ENCODE data around the gene COL21A1. TPM values are rescaled to one million over a fixed set of nuclear protein-coding genes. Genes with fewer than 3 reads are reported as not detected.

The COL21A1 gene
- total and polyA plus RNA-seq, 2 of the 13 experiments (the other 11 are each of a cell fraction or from before 2014, with no cell fraction given): 0.13 TPM; not detected in 1

DNA sequence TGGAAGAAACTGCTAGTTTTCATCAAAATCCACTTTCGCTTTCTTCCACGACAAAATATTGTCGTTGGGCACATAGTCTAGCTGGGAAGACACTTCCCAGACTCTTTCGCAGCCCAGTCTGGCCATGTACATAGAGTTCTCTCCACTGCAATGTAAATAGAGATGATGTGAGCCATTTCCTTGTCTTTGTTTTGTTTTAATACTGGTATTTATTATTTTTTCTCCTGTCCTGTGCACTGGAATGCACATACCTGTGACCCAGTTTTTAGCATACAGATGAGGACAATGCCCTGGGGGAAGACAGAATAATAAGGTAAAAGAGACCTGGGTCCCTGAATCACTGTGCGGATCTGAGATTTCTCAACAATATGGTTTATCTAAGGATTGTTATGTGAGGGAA lies 222.4 kb downstream of the COL21A1 start (continued):
- TF ChIP-seq SIX1 (CRISPR knock-in tag; IDR thresholded peaks at IDR 0.05; ENCODE audit: borderline replicate concordance): no peak
- TF ChIP-seq POGK (CRISPR knock-in tag; conservative IDR thresholded peaks at IDR 0.05): no peak
- no peak for TF ChIP-seq RORA (CRISPR knock-in tag; IDR thresholded peaks at IDR 0.05)
- TF ChIP-seq, protein P1, sequence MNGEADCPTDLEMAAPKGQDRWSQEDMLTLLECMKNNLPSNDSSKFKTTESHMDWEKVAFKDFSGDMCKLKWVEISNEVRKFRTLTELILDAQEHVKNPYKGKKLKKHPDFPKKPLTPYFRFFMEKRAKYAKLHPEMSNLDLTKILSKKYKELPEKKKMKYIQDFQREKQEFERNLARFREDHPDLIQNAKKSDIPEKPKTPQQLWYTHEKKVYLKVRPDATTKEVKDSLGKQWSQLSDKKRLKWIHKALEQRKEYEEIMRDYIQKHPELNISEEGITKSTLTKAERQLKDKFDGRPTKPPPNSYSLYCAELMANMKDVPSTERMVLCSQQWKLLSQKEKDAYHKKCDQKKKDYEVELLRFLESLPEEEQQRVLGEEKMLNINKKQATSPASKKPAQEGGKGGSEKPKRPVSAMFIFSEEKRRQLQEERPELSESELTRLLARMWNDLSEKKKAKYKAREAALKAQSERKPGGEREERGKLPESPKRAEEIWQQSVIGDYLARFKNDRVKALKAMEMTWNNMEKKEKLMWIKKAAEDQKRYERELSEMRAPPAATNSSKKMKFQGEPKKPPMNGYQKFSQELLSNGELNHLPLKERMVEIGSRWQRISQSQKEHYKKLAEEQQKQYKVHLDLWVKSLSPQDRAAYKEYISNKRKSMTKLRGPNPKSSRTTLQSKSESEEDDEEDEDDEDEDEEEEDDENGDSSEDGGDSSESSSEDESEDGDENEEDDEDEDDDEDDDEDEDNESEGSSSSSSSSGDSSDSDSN (CRISPR knock-in tag; IDR thresholded peaks at IDR 0.05): no peak

DNA sequence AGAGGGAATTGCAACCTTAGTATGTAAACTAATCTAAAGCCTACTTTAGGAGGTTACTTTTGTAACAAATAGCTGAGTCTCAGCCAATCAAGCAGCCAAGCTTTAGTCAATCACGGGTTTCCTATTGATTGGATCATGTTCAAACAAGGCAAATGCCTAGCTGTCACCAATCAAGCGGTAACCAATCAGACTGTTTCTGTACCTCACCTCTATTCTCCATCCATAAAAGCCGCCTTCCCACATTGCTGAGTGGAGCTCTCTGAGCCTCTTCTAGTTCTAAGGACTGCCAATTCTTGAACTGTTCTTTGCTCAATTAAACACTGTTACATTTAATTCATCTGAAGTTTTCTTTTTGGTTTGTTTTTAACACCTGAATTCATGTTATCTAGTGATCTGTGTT lies 223.6 kb downstream of the COL21A1 start:
- H3K9me3 ChIP-seq (ENCODE audit: low read length): no peaks in the 10 kb centered on the region
- ChIA-PET POLR2A (no interaction called here), CTCF (ENCODE audit: low intra/inter-chr PET ratio, low total read pairs) (no interaction called here)
- DNase-seq (ENCODE audit: low spot score) (no peak), FAIRE-seq (no peak), ATAC-seq (no peak)
- no peak overlapping the region for H3K4me3 ChIP-seq (replicated peaks in 1 of 3; ENCODE audit: insufficient read depth in 1 of 3, low read depth in 2 of 3, low read length in 3 of 3)
- intact Hi-C loops (cut with micrococcal nuclease; ENCODE audit: unreplicated experiment) (no loop called here), in situ Hi-C loops (cut with HindIII; ENCODE audit: extremely low pct_ligation_motif_present, low pct_unique_long_range_greater_than_20kb) (no loop called here)
- 12% methylated on average over 3 of the region's 3 CpGs for WGBS (ENCODE audit: low lambda C conversion rate)
- no peak overlapping the region for H3K4me2 ChIP-seq (ENCODE audit: low read depth, low read length)
- H3K4me1 ChIP-seq (ENCODE audit: insufficient read depth, low read length): no peaks in the 10 kb centered on the region
- H3K9ac ChIP-seq (ENCODE audit: insufficient read depth, low read depth, low read length): no peak overlapping the region
- H2AFZ ChIP-seq (ENCODE audit: low read length): no peak overlapping the region
- H4K20me1 ChIP-seq (ENCODE audit: insufficient read depth, low read length): no peaks in the 10 kb centered on the region
- no peaks in the 10 kb centered on the region for H3K36me3 ChIP-seq (replicated peaks in 1 of 2; ENCODE audit: control insufficient read depth in 1 of 2, insufficient read depth in 2 of 2, low read length in 2 of 2)
- H3K27ac ChIP-seq (ENCODE audit: extremely low read length, insufficient read depth, low read length): no peak overlapping the region
- no peaks in the 10 kb centered on the region for H3K79me2 ChIP-seq (ENCODE audit: insufficient read depth, low read length)
- no TSS peak for BruUV-seq (replicated peaks)
- H3K27me3 ChIP-seq (ENCODE audit: control insufficient read depth in 1 of 2, insufficient read depth in 2 of 2, low read length in 2 of 2): no peaks in the 10 kb centered on the region
- TF ChIP-seq SMAD9 (CRISPR knock-in tag; IDR thresholded peaks at IDR 0.05): no peak
- no peak for TF ChIP-seq ZNF7 (CRISPR knock-in tag; IDR thresholded peaks at IDR 0.05)
- TF ChIP-seq ZNF138 (CRISPR knock-in tag; IDR thresholded peaks at IDR 0.05; ENCODE audit: low read depth): no peak
- TF ChIP-seq ZNF253 (CRISPR knock-in tag; IDR thresholded peaks at IDR 0.05; ENCODE audit: borderline replicate concordance): no peak
- no peak for TF ChIP-seq RBM22 (optimal IDR thresholded peaks at IDR 0.05; ENCODE audit: low read length)
- TF ChIP-seq DR1 (CRISPR knock-in tag; IDR thresholded peaks at IDR 0.05): no peak
- TF ChIP-seq RNF219 (CRISPR knock-in tag; IDR thresholded peaks at IDR 0.05): no peak

Measured in HepG2 (cell line).